Gastroesophageal sphincter (tissue), 4 donors: Measurements from ENCODE around the gene INPP1. TPM values are rescaled to one million over a fixed set of nuclear protein-coding genes. Genes with fewer than 3 reads are reported as not detected.
A peak's percentile ranks its signal among the peaks of the same experiment; 100 is the strongest.
"Not testable (repeated sequence)": the region's sequence is repeated elsewhere in the genome, so short reads cannot be mapped to it uniquely, and the experiment has no call there.

ENCODE experiments used
- ATAC-seq: fragments of 150-250 bp; one replicate; pipeline ENCODE4 v1.9.1; 2016; ENCODE audit warnings: mild to moderate bottlenecking, moderate library complexity
- H3K27ac ChIP-seq, 4 donors: fragments of 200-600 bp; sonication (generic) in 3 of 4; 1 replicate in 3 of 4; 2 replicates in 1 of 4; pipeline ENCODE4 v1.5.1; 2016 to 2019
- H3K27me3 ChIP-seq: fragments of 200-600 bp; sonication (generic); one replicate; pipeline ENCODE4 v1.5.1; 2019
- H3K36me3 ChIP-seq, 2 donors: fragments of 200-600 bp; sonication (generic); one replicate each; pipeline ENCODE4 v1.5.1; 2019; ENCODE audit warnings: control low read depth in 1 of 2
- H3K4me1 ChIP-seq, 3 donors: fragments of 200-600 bp; sonication (generic); 1 replicate in 2 of 3; 2 replicates in 1 of 3; pipeline ENCODE4 v1.5.1; 2016 to 2019; ENCODE audit warnings: control low read depth in 2 of 3
- H3K4me3 ChIP-seq, 2 donors: fragments of 200-600 bp; sonication (generic); one replicate each; pipeline ENCODE4 v1.5.1; 2019; ENCODE audit warnings: mild to moderate bottlenecking in 1 of 2, moderate library complexity in 1 of 2
- H3K9me3 ChIP-seq, 3 donors: fragments of 200-600 bp; sonication (generic); one replicate each; pipeline ENCODE4 v1.5.1; 2017 to 2019; ENCODE audit warnings: control low read depth in 2 of 3
- EP300 ChIP-seq: sonication (generic); formaldehyde crosslinking; IDR thresholded peaks from one replicate; pipeline ENCODE4 v1.6.1; 2017; ENCODE audit warnings: antibody characterized with exemption, mild to moderate bottlenecking
- POLR2A ChIP-seq, 2 donors: fragments of 450-650 bp; IDR thresholded peaks; one replicate each; pipeline ENCODE4 v1.6.1; 2017; ENCODE audit warnings: antibody characterized with exemption in 2 of 2, mild to moderate bottlenecking in 2 of 2, moderate library complexity in 1 of 2
- POLR2AphosphoS5 ChIP-seq: sonication (generic); formaldehyde crosslinking; IDR thresholded peaks from one replicate; pipeline ENCODE4 v1.6.1; 2017; ENCODE audit warnings: antibody characterized with exemption
- WGBS, 2 donors: methylation state at CpG; one replicate each; pipeline ENCODE4 v1.1.5; 2018; ENCODE audit warnings: low coverage in 1 of 2; 5-methylcytosine and 5-hydroxymethylcytosine counted together
- total RNA-seq, 4 donors: library from RNA; depleted of rRNA; stranded (reverse); fragments of >200 nt; gene quantifications; one replicate each; pipeline ENCODE4 v1.1.0, GENCODE V29; 2016
- TF ChIP-seq, protein P1 (sequence below), 4 experiments: fragments of 200-600 bp in 2 of 4; fragments of 450-650 bp in 2 of 4; sonication (generic) in 1 of 4; IDR thresholded peaks; one replicate each; pipeline ENCODE4 v1.5.1; 2017 to 2019; ENCODE audit warnings: antibody characterized with exemption in 4 of 4, mild to moderate bottlenecking in 2 of 4, moderate library complexity in 2 of 4

Gene INPP1, protein sequence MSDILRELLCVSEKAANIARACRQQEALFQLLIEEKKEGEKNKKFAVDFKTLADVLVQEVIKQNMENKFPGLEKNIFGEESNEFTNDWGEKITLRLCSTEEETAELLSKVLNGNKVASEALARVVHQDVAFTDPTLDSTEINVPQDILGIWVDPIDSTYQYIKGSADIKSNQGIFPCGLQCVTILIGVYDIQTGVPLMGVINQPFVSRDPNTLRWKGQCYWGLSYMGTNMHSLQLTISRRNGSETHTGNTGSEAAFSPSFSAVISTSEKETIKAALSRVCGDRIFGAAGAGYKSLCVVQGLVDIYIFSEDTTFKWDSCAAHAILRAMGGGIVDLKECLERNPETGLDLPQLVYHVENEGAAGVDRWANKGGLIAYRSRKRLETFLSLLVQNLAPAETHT
- total RNA-seq = 10 to 100 TPM; 18.3 to 27.7 (median 22.9) TPM

DNA sequence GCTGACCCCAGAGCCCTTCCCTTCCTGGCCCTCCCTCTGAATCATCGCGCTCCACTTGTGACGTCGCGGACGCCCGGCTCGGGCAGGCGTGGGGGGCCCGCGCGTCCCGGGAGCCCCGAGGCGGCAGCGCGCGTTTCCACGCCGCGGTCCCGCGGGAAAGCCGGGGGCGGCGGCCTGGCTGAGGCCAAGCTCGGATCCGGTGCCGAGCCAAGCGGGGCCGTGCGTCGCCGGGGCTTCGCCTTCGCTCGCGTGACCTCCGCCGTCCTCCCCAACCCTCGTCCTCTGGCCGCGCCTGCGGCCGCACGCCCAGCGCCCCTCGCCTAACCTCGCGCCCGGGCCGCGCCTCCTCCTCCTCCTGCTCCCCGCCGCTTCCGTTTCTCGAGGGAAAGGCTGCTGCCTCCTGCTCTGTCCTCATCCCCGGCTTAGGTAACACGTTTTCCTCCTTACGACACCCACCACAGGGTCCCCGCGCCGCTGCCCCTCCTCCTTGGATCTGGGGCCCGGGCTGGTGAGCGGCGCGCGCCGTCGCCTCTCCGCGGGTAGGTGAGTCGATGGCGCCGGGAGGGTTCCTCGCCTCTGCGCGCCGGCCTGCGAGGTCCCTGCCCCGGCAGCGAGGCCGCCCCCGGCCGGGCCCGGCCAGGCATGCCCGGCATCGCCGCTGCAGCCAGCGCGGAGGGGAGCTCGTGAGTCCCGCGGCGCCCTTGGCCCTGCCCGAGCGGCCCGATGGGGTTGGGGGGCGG is at the start of gene INPP1:
Gene INPP1 (plus strand): TSS at position 54 of the 740 bp plus-strand sequence. CDS start 16,514 bp downstream, outside the sequence.
- Histone ChIP-seq H3K9me3 (no peaks in the 10 kb centered on the region), H3K27me3 (no peaks in the 10 kb centered on the region), H3K36me3 (no peaks in the 10 kb centered on the region), H3K4me1 (peaks cover 0 to 45% (median 10%) of the 10 kb centered on the region in 3 donors), H3K27ac (peak within 1 kb of the TSS; percentile 76 to 95 (median 94)), H3K4me3 (peak within 1 kb of the TSS; percentile 42 to 77)
- 0% methylated on average over 16 of the region's 99 CpGs; no CpG with 5 or more reads in 1 of the 2 donors for WGBS, 2 donors
- TF ChIP-seq EP300 (no peak), POLR2A (IDR thresholded peaks at IDR 0.05) (peak; percentile 60 to 75), POLR2AphosphoS5 (peak; percentile 59)
- peak; percentile 92 for ATAC-seq

DNA sequence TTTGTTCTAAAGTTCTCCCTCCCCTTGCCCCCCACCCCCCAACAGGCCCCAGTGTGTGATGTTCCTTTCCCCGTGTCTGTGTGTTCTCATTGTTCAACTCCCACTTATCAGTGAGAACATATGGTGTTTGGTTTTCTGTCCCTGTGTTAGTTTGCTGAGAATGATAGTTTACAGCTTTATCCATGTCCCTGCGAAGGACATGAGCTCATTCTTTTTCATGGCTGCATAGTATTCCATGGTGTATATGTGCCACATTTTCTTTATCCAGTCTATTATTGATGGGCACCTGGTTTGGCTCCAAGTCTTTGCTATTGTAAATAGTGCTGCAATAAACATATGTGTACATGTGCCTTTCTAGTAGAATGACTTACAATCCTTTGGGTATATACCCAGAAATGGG is 45.5 kb upstream of the INPP1 start:
- not testable (repeated sequence) for H3K4me1 ChIP-seq, ATAC-seq, H3K27ac ChIP-seq, H3K27me3 ChIP-seq, H3K4me3 ChIP-seq, H3K9me3 ChIP-seq
- H3K36me3 ChIP-seq = peaks cover 0 to 53% of the 10 kb centered on the region in 2 donors
- WGBS, 2 donors = 83 to 94% methylated on average over 2 of the region's 2 CpGs

DNA sequence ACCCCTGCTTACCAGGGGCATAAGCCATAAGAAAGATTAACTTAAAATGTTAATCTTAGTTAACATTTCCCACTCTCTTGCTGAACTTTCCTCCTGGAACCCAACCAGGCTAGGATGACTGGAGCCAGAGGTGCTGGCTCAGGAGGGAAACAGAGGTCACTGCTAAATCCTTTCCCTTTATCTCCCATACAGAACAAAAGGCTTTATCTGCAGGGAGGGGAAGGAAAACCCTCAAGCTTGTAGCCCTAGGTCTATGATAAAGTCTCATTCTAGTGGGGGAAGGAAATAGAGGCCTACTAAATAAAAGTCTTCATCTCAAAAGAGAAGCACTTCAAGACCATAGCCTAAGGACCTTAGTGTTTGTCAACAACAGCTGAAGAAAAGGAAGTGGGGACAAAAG is 42.4 kb upstream of the INPP1 start:
- Histone ChIP-seq H3K4me1 (no peaks in the 10 kb centered on the region), H3K9me3 (no peaks in the 10 kb centered on the region), H3K4me3 (no peak overlapping the region), H3K27me3 (no peaks in the 10 kb centered on the region), H3K36me3 (peaks cover 0 to 30% of the 10 kb centered on the region in 2 donors), H3K27ac (no peak overlapping the region)
- no peak for ATAC-seq
- TF ChIP-seq POLR2AphosphoS5 (no peak), POLR2A (IDR thresholded peaks at IDR 0.05) (no peak), EP300 (no peak)
- TF ChIP-seq, protein P1, sequence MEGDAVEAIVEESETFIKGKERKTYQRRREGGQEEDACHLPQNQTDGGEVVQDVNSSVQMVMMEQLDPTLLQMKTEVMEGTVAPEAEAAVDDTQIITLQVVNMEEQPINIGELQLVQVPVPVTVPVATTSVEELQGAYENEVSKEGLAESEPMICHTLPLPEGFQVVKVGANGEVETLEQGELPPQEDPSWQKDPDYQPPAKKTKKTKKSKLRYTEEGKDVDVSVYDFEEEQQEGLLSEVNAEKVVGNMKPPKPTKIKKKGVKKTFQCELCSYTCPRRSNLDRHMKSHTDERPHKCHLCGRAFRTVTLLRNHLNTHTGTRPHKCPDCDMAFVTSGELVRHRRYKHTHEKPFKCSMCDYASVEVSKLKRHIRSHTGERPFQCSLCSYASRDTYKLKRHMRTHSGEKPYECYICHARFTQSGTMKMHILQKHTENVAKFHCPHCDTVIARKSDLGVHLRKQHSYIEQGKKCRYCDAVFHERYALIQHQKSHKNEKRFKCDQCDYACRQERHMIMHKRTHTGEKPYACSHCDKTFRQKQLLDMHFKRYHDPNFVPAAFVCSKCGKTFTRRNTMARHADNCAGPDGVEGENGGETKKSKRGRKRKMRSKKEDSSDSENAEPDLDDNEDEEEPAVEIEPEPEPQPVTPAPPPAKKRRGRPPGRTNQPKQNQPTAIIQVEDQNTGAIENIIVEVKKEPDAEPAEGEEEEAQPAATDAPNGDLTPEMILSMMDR (IDR thresholded peaks at IDR 0.05) = no peak

DNA sequence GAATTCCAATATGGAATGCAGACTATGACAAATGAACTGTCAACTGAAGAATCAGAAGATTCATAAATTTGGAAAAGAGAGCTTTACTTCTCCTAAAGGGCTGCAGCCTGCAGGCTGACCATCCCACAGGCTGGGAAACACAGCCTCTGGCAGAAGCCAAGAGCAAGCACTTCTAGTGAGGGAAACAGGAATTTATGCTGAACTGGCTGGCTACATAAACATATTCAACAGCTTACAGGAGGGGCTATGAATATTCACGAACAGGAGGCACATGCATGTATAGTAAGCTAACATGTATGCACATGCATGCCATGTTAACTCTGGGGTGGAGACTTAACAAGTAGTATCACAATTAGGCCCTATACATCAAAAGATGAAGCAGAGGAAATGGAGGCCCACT is 41.3 kb upstream of the INPP1 start:
- 80% methylated on average over 1 of the region's 1 CpG; no CpG with 5 or more reads in 1 of the 2 donors for WGBS, 2 donors

DNA sequence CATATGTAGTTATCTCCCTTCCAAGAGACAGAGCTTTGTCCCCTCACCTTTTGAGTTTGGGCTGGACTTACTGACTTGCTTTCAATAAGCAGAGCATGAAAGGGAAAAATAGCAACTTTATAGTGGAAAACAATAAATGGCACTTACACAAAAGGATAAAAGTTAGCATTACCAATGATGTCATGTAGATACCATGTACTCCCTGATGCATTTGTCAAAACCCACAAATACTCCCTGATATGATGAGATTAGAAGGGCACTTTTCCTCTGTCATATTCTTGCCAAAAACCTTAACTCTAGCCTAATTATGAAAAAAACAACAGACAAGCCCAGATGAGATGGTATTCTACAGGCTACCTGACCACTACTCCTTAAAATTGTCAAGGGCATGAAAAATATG is 39.7 kb upstream of the INPP1 start:
- Histone ChIP-seq H3K4me3 (no peak overlapping the region), H3K27ac (no peak overlapping the region), H3K27me3 (no peaks in the 10 kb centered on the region), H3K9me3 (no peaks in the 10 kb centered on the region), H3K36me3 (peaks cover 0 to 43% of the 10 kb centered on the region in 2 donors), H3K4me1 (no peaks in the 10 kb centered on the region)
- TF ChIP-seq, protein P1 (IDR thresholded peaks at IDR 0.05) = no peak
- no peak for TF ChIP-seq POLR2A (IDR thresholded peaks at IDR 0.05)
- TF ChIP-seq EP300 = no peak
- no peak for TF ChIP-seq POLR2AphosphoS5
- ATAC-seq = no peak

More for the DNA sequence above, 41.3 kb upstream of the INPP1 start:
- Histone ChIP-seq H3K27ac (no peak overlapping the region), H3K4me1 (no peaks in the 10 kb centered on the region), H3K9me3 (no peaks in the 10 kb centered on the region), H3K27me3 (no peaks in the 10 kb centered on the region), H3K36me3 (peaks cover 0 to 29% of the 10 kb centered on the region in 2 donors), H3K4me3 (no peak overlapping the region)
- TF ChIP-seq, protein P1 (IDR thresholded peaks at IDR 0.05) = no peak
- TF ChIP-seq POLR2A (IDR thresholded peaks at IDR 0.05) (no peak), POLR2AphosphoS5 (no peak), EP300 (no peak)
- ATAC-seq = no peak
